Left cardiac atrium (tissue), 2 donors: ENCODE results near the gene TSPAN18. TPM values are rescaled to one million over a fixed set of nuclear protein-coding genes. Genes with fewer than 3 reads are reported as not detected.

Source experiments
- total RNA-seq, 2 donors: library from RNA; stranded (reverse); fragmentation: NEBNext Ultra II Directional; extraction: Animal tissue kit (Norgen Biotek cat#: 25700); gene quantifications; one replicate each; pipeline ENCODE4 v1.2.1, GENCODE V29; 2021
- donor health status: DM: no; HTN: yes; CAD: no; lungs with severe emphysema.
- donor health status: DM: yes; HTN: yes; CAD: no.

Gene TSPAN18
- total RNA-seq, 2 donors from 2014 or later = 152 to 166 TPM

Other genes with a start within 250 kb of the TSPAN18 start
- gene CD82, start 161.3 kb upstream of the TSPAN18 start, total RNA-seq = 10 to 100 TPM; 22.0 to 35.3 TPM
- gene TP53I11, start 223.9 kb downstream of the TSPAN18 start, total RNA-seq = 100 to 1,000 TPM in 1 of 2 donors, 10 to 100 TPM in 1; 96.4 to 115 TPM